AG04450 (cell line): Measurements from ENCODE around the gene EIF3L. TPM values are rescaled to one million over a fixed set of nuclear protein-coding genes. Genes with fewer than 3 reads are reported as not detected.

ENCODE experiments used
- CTCF ChIA-PET: fragments of 300-600, 350-600 bp; formaldehyde crosslinking; extraction: SDS; loops from one replicate; lab custom pipeline; 2022; ENCODE audit warnings: antibody characterized with exemption, inconsistent platforms; lab: Charles Lee
- POLR2A ChIA-PET: fragments of 350-600 bp; formaldehyde crosslinking; extraction: SDS; loops from one replicate; lab custom pipeline; 2021; ENCODE audit warnings: antibody characterized with exemption, inconsistent platforms; lab: Yijun Ruan, JAX
- DNase-seq: peaks from one replicate; pipeline ENCODE4 v3.0.0-alpha.2; 2011; ENCODE audit warnings: low read depth, low spot score
- H3K27ac ChIP-seq: one replicate; pipeline ENCODE4 v1.5.1; 2012; ENCODE audit warnings: low read depth, low read length, control low read depth
- H3K27me3 ChIP-seq: one replicate; pipeline ENCODE4 v1.6.0; 2012; ENCODE audit warnings: low read length; ENCODE audit not compliant: control insufficient read depth, insufficient read depth
- H3K4me3 ChIP-seq: 2 replicates; pipeline ENCODE4 v1.5.1; 2011; ENCODE audit warnings: mild to moderate bottlenecking, low read depth, low read length, control low read depth
- H3K9me3 ChIP-seq: 2 replicates; pipeline ENCODE4 v1.5.1; 2012; ENCODE audit warnings: low read length; ENCODE audit not compliant: control insufficient read depth, insufficient read depth
- CTCF ChIP-seq: IDR thresholded peaks from 2 replicates; pipeline ENCODE4 v1.5.1; 2011; ENCODE audit warnings: low read depth, low read length, control low read depth, inconsistent platforms
- polyA plus RNA-seq: library from polyadenylated mRNA; depleted of rRNA; stranded (reverse); fragments of >200 nt; gene quantifications from 2 replicates; pipeline ENCODE4 v1.2.3, GENCODE V29; 2011

Gene EIF3L
- polyA plus RNA-seq, 1 experiment: 833 TPM

DNA sequence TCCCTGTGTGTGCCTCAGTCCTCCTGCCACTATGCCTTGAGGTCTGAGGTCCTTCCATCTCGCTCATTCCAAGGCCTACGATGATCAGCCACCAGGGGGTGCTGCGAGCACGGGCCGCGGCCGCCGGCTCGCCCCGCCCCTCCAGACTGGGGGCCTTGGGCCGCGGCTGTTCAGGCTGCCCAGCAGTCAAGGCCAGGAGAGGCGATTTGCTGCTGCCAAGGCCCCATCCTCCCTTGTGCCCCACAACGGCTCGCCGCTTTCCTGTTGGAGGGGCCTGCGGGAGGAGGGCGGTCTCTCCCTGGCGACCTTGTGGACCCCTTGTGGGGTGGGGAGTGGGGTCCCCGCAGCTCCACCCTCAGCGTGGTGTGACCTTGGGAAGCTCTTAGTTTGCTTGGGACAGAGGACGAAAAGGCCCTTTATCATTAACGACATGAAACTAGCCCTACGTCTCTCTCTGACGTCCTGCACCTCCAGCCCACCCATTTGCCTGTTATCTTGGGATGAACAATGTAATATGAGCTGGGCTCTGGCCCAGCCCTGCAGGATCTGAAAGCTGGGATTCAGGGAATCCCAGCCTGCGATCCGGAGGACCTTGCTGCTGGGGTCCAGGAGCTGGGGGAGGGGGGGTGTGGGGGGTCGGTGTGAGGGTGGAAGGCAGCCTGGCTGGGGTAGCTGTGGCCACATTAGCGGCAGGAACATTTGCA lies 31.4 kb upstream of the EIF3L start:
- no peak for DNase-seq
- Histone ChIP-seq H3K27ac (peak overlapping the region; percentile 80), H3K9me3 (no peaks in the 10 kb centered on the region; the same call in 1 of the 2 replicates), H3K27me3 (peaks cover 10% of the 10 kb centered on the region), H3K4me3 (peak overlapping the region; percentile 33)
- peak; percentile 80 for TF ChIP-seq CTCF
- ChIA-PET POLR2A (interaction anchor here (0.6 to 2.0 kb wide), 7 partner anchors 11 to 109 kb away, joined by 3 to 15 read pairs (median 6); partner anchors contain the start of genes ANKRD54 and GCAT), CTCF (interaction anchor here (0.6 to 7.0 kb wide), 29 partner anchors 8 to 211 kb away, joined by 3 to 133 read pairs (median 5); partner anchors contain the start of genes ANKRD54 and GCAT)

DNA sequence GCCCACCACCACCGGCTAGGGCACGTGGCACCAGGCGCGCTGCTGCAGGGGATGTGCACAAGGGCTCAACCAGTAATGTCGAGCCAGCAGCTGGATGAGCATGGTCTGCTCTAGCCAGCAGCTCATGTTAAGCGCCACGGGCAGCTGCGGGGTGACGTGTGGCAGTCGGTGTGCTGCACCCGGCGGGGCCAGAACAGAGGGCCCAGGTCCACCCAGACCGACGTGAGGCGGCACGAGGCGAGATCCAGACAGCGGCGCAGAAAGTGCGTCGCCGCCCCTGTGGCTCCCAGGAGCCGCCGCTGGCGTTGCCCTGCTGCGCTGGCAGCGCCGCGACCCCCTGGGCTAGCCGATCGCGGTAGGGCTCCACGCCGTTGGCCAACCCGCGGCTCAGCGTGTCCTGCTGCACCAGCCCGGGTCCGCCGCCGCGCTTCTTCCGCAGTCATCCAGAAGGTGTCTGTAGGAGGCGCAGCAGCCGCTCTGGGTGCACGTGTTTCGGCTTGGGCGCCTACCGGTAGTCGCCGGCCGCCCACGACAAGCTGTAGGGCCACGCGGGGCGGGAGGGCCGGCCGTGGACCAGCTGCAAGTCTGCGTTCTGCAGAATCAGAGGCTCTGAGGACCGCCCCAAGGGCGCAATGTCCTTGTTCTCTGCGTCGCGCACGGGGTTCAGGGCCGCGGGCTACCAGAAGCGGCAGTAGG lies 30.7 kb upstream of the EIF3L start:
- no peak overlapping the region for H3K27ac ChIP-seq
- DNase-seq: no peak
- H3K9me3 ChIP-seq: no peaks in the 10 kb centered on the region; the same call in 1 of the 2 replicates
- peaks cover 17% of the 10 kb centered on the region for H3K27me3 ChIP-seq
- TF ChIP-seq CTCF: peak; percentile 41
- POLR2A ChIA-PET: interaction anchor here (0.6 to 2.0 kb wide), 6 partner anchors 11 to 110 kb away, joined by 3 to 15 read pairs (median 6); partner anchors contain the start of genes ANKRD54 and GCAT
- CTCF ChIA-PET: interaction anchor here (0.6 to 7.0 kb wide), 18 partner anchors 9 to 212 kb away, joined by 3 to 133 read pairs (median 8); partner anchors contain the start of gene GCAT
- H3K4me3 ChIP-seq: peak overlapping the region; percentile 32

- Histone ChIP-seq H3K27ac (no peak overlapping the region), H3K9me3 (no peaks in the 10 kb centered on the region; the same call in 1 of the 2 replicates), H3K27me3 (peaks cover 21% of the 10 kb centered on the region), H3K4me3 (peak overlapping the region; percentile 32)
- TF ChIP-seq CTCF: no peak
- DNase-seq: no peak
- ChIA-PET POLR2A (interaction anchor here (0.8 to 2.0 kb wide), 4 partner anchors 9 to 44 kb away, joined by 3 to 15 read pairs (median 8); partner anchors contain the start of gene GCAT), CTCF (interaction anchor here (0.6 to 7.0 kb wide), 6 partner anchors 9 to 146 kb away, joined by 4 to 133 read pairs (median 24); partner anchors contain the start of gene GCAT)
Observed at GRCh38 chr22:37819105-37819433, 30.1 kb upstream of the EIF3L start.

DNA sequence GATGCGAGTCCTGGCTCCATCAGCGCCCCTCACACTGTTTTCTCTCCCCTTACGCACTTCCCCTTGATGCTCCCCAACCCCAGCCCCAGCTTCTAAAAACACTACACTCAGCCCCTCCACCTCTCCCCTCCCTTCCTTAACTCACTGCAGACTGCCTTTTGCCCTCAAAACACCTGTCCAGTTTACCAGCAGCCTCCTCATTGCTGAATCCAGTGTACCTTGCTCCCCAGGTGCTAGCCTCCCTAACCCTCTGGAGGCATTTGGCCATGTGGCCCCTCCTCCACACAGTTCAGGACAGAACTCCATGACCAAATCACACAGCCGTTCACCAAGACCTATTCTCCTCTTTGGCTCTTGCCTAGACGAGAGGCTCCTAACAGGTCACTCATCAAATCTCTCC lies 28.9 kb upstream of the EIF3L start:
- no peak for DNase-seq
- H3K27me3 ChIP-seq: peaks cover 21% of the 10 kb centered on the region
- H3K9me3 ChIP-seq: no peaks in the 10 kb centered on the region; the same call in 1 of the 2 replicates
- ChIA-PET CTCF (interaction anchor here (0.6 to 7.0 kb wide), 4 partner anchors 23 to 144 kb away, joined by 3 to 133 read pairs (median 24); no protein-coding TSS in a partner anchor), POLR2A (interaction anchor here (0.5 kb wide), 2 partner anchors 180 to 357 kb away, joined by 3 to 4 read pairs; no protein-coding TSS in a partner anchor)
- no peak overlapping the region for H3K27ac ChIP-seq
- TF ChIP-seq CTCF: no peak
- no peak overlapping the region for H3K4me3 ChIP-seq
